Neural crest cell (in vitro differentiated cells): ENCODE measurements around the gene CCNT1. TPM values are rescaled to one million over a fixed set of nuclear protein-coding genes. Genes with fewer than 3 reads are reported as not detected.
A peak's percentile ranks its signal among the peaks of the same experiment; 100 is the strongest.
"Not testable (repeated sequence)": the region's sequence is repeated elsewhere in the genome, so short reads cannot be mapped to it uniquely, and the experiment has no call there.

Experiments used
- DNase-seq: peaks from one replicate; pipeline ENCODE4 v3.0.0; 2021; ENCODE audit warnings: low read depth, mixed read lengths, low spot score
- H3K27ac Mint-ChIP-seq: one replicate; pipeline ENCODE4 v1.8.0; 2021; ENCODE audit warnings: mild to moderate bottlenecking, mixed read lengths; ENCODE audit not compliant: unreplicated experiment
- H3K27me3 Mint-ChIP-seq: 2 replicates; pipeline ENCODE4 v1.8.0; 2021; ENCODE audit warnings: low read depth, mild to moderate bottlenecking, mixed read lengths
- H3K36me3 Mint-ChIP-seq: 2 replicates; pipeline ENCODE4 v1.8.0; 2021; ENCODE audit warnings: low read depth, mild to moderate bottlenecking, mixed read lengths
- H3K4me1 Mint-ChIP-seq: 2 replicates; pipeline ENCODE4 v1.8.0; 2021; ENCODE audit warnings: mixed read lengths
- H3K4me3 Mint-ChIP-seq: one replicate; pipeline ENCODE4 v1.8.0; 2021; ENCODE audit warnings: mild to moderate bottlenecking, mixed read lengths
- H3K9me3 Mint-ChIP-seq: 2 replicates; pipeline ENCODE4 v1.8.0; 2021; ENCODE audit warnings: mixed read lengths
- microRNA-seq: library from miRNA; unstranded; fragments of <30 nt; microRNA quantifications from one replicate; pipeline ENCODE4, GENCODE V29; 2020
- total RNA-seq: library from RNA; stranded (reverse); gene quantifications from 2 replicates; pipeline ENCODE4 v1.2.1, GENCODE V29; 2021
- TF ChIP-seq, protein P1 (sequence below): fragments of 200-600 bp; sonication (generic); conservative IDR thresholded peaks from 2 replicates; pipeline ENCODE4 v1.5.0; 2021; ENCODE audit warnings: antibody characterized with exemption, mild to moderate bottlenecking

CCNT1 gene
- total RNA-seq, 1 donor from 2014 or later: 57.0 TPM

DNA sequence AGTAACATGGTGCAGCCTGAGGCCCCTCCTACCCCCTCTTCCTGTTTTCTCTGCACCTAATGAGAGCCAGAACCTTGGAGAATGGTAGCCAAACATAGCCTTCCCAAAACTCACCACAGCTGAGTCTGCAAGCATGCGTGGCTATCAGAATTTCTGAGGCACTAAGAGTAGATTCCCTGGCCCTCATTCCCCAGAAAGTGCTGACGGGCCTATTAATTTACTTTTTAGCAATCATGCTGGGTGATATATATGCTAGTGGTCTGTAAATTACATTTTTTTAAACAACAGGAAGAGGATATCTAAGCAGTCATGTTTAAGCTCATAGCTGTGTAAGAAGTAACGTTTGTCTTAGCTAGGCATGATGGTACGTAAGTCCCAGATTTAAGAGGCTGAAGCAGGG is 64.8 kb downstream of the CCNT1 start:
- no peak overlapping the region for H3K27ac Mint-ChIP-seq
- DNase-seq: no peak
- H3K9me3 Mint-ChIP-seq: no peaks in the 10 kb centered on the region
- H3K4me1 Mint-ChIP-seq: no peaks in the 10 kb centered on the region
- H3K27me3 Mint-ChIP-seq: no peaks in the 10 kb centered on the region
- no peak overlapping the region for H3K4me3 Mint-ChIP-seq
- H3K36me3 Mint-ChIP-seq: peaks cover 14% of the 10 kb centered on the region
- TF ChIP-seq, protein P1, sequence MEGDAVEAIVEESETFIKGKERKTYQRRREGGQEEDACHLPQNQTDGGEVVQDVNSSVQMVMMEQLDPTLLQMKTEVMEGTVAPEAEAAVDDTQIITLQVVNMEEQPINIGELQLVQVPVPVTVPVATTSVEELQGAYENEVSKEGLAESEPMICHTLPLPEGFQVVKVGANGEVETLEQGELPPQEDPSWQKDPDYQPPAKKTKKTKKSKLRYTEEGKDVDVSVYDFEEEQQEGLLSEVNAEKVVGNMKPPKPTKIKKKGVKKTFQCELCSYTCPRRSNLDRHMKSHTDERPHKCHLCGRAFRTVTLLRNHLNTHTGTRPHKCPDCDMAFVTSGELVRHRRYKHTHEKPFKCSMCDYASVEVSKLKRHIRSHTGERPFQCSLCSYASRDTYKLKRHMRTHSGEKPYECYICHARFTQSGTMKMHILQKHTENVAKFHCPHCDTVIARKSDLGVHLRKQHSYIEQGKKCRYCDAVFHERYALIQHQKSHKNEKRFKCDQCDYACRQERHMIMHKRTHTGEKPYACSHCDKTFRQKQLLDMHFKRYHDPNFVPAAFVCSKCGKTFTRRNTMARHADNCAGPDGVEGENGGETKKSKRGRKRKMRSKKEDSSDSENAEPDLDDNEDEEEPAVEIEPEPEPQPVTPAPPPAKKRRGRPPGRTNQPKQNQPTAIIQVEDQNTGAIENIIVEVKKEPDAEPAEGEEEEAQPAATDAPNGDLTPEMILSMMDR: no peak

GRCh38 chr12:48645354-48645753 is 71.2 kb downstream of the CCNT1 start:
- H3K4me1 Mint-ChIP-seq, H3K27me3 Mint-ChIP-seq, H3K27ac Mint-ChIP-seq, H3K9me3 Mint-ChIP-seq, DNase-seq, H3K4me3 Mint-ChIP-seq: not testable (repeated sequence)
- peaks cover 49% of the 10 kb centered on the region for H3K36me3 Mint-ChIP-seq

DNA sequence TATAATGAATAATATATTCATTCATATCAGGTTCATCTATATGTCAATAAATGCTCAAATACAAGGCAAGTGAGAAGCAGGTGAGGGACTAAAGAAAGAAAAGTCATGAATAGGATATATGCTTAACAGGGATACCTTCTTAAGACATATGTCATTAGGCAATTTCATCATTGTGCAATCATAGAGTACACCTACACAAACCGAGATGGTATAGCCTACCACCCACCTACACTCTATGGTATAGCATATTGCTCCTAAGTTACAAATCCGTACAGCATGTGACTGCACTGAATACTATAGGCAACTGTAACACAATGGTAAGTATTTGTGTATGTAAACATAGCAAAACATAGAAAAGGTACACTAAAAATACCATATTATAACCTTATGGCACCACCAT is 73.5 kb downstream of the CCNT1 start:
- no peak overlapping the region for H3K27ac Mint-ChIP-seq
- peaks cover 6% of the 10 kb centered on the region for H3K9me3 Mint-ChIP-seq
- TF ChIP-seq, protein P1: no peak
- H3K36me3 Mint-ChIP-seq: peaks cover 55% of the 10 kb centered on the region
- H3K4me1 Mint-ChIP-seq: no peaks in the 10 kb centered on the region
- H3K27me3 Mint-ChIP-seq: no peaks in the 10 kb centered on the region
- no peak for DNase-seq
- no peak overlapping the region for H3K4me3 Mint-ChIP-seq

DNA sequence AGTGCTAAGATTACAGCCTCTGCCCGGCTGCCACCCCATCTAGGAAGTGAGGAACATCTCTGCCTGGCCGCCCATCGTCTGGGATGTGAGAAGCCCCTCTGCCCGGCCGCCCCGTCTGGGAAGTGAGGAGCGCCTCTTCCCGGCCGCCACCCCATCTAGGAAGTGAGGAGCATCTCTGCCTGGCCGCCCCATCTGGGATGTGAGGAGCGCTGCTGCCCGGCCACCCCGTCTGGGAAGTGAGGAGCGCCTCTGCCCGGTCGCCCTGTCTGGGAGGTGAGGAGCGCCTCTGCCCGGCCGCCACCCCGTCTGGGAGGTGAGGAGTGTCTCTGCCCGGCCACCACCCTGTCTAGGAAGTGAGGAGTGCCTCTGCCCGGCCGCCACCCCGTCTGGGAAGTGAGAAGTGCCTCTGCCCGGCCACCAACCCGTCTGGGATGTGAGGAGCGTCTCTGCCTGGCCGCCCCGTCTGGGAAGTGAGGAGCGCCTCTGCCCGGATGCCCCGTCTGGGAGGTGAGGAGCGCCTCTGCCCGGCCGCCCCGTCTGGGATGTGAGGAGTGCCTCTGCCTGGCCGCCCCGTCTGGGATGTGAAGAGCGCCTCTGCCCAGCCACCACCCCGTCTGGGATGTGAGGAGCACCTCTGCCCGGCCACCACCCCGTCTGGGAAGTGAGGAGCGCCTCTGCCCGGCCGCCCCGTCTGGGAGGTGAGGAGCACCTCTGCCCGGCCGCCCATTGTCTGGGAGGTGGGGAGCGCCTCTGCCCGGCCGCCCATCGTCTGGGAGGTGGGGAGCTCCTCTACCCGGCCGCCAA is 74.6 kb downstream of the CCNT1 start:
- peaks cover 53% of the 10 kb centered on the region for H3K36me3 Mint-ChIP-seq

DNA sequence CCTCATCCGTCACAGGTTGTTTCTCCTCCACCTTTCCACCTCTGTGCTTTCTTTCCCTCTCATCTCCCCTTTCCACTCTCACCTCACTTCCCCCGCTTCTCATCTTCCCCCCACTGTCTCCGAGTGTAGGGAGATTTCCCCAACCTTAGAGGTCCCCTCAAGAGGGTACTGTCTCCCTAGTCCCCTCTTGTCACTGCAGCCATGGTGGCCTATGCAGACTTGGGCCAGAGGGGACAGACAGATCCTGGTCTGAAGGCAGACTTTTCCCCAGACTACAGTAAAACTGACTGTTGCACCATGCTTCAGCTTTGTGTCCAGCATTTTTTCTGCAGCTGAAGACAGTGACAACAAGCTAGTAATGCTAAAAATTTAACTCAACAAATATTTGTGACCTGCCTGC is 75.7 kb downstream of the CCNT1 start:
- H3K36me3 Mint-ChIP-seq: peaks cover 46% of the 10 kb centered on the region
- H3K27me3 Mint-ChIP-seq: no peaks in the 10 kb centered on the region
- H3K9me3 Mint-ChIP-seq: peaks cover 6% of the 10 kb centered on the region

More for the DNA sequence above, 74.6 kb downstream of the CCNT1 start:
- H3K9me3 Mint-ChIP-seq, DNase-seq, H3K27me3 Mint-ChIP-seq, H3K4me3 Mint-ChIP-seq, H3K4me1 Mint-ChIP-seq, H3K27ac Mint-ChIP-seq: not testable (repeated sequence)

DNA sequence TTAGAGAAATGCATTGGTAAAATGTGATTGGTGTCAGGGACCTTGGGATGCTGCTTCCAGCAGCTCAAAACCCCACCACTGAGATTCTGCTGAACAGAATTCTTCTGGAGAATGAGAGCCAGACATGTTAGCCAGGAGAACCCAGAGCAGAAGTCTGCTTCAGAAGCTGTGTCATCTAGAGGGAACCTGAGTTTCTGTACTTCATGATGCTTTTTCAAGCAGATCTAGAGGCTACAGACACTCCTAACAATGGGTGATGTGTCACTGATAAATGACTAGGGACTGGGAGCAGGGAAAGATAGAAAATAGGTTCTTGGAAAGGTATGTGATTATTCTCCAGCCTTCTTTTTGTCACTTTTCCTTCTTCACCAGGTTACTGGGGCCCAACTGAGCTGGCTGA is 76.1 kb downstream of the CCNT1 start:
- Mint-ChIP-seq H3K9me3 (peaks cover 6% of the 10 kb centered on the region), H3K4me3 (no peak overlapping the region), H3K27me3 (no peaks in the 10 kb centered on the region), H3K4me1 (no peaks in the 10 kb centered on the region), H3K36me3 (peaks cover 46% of the 10 kb centered on the region), H3K27ac (no peak overlapping the region)
- DNase-seq: no peak
- TF ChIP-seq, protein P1: no peak

More for the DNA sequence above, 75.7 kb downstream of the CCNT1 start:
- no peak for DNase-seq
- TF ChIP-seq, protein P1: no peak
- H3K4me3 Mint-ChIP-seq: no peak overlapping the region
- no peaks in the 10 kb centered on the region for H3K4me1 Mint-ChIP-seq
- H3K27ac Mint-ChIP-seq: no peak overlapping the region

Small RNA genes within 50 kb of the gene (microRNA-seq; reads per million reads assigned to microRNA genes)
- 9.5 reads per million, percentile 17 among the genes with 10 or more reads in this experiment for gene MIR1291

Other genes starting within 250 kb of the CCNT1 start
- gene ANP32D, start 244.1 kb downstream of the CCNT1 start, total RNA-seq: not detected in 2 replicates
- not detected in 2 replicates for gene C12orf54, start 234.2 kb downstream of the CCNT1 start, total RNA-seq
- gene OR8S1, start 191.1 kb downstream of the CCNT1 start, total RNA-seq: not detected in 2 replicates
- not detected in 2 replicates for gene LALBA, start 146.7 kb downstream of the CCNT1 start, total RNA-seq
- gene KANSL2, start 34.5 kb downstream of the CCNT1 start, total RNA-seq: 58.9 and 60.7 TPM in 2 replicates
- 79.5 and 81.0 TPM in 2 replicates for gene ADCY6, start 72.4 kb upstream of the CCNT1 start, total RNA-seq
- 57.4 and 59.7 TPM in 2 replicates for gene CACNB3, start 101.8 kb upstream of the CCNT1 start, total RNA-seq
- gene DDX23, start 135.5 kb upstream of the CCNT1 start, total RNA-seq: 119 and 124 TPM in 2 replicates
- 4.2 and 6.1 TPM in 2 replicates for gene RND1, start 149.2 kb upstream of the CCNT1 start, total RNA-seq
- 15.1 and 18.6 TPM in 2 replicates for gene FKBP11, start 208.8 kb upstream of the CCNT1 start, total RNA-seq
- gene ARF3, start 240.8 kb upstream of the CCNT1 start, total RNA-seq: 194 and 202 TPM in 2 replicates